Measurements from ENCODE around the gene ZNRF3.

Gene ZNRF3

GRCh38 chr22:29028468-29028867, 145.1 kb downstream of the ZNRF3 start:
- Histone ChIP-seq H2BK12ac (ENCODE audit: low read length) (no peak overlapping the region), H3K4me3 (ENCODE audit: low read depth, low read length) (no peak overlapping the region), H3K4ac (ENCODE audit: low read depth, low read length) (no peak overlapping the region), H3K14ac (ENCODE audit: low read length) (no peak overlapping the region), H3K9ac (ENCODE audit: low read length) (no peak overlapping the region), H2BK120ac (ENCODE audit: insufficient read depth, low read length, poor library complexity) (no peak overlapping the region), H4K91ac (ENCODE audit: low read depth, low read length) (peak overlapping the region; percentile 3), H3K18ac (ENCODE audit: low read length) (no peak overlapping the region), H3K23ac (ENCODE audit: low read length) (no peak overlapping the region), H3K79me2 (ENCODE audit: control insufficient read depth, insufficient read depth, low read length, poor library complexity) (peaks cover 4% of the 10 kb centered on the region), H3K79me1 (ENCODE audit: low read length) (peaks cover 26% of the 10 kb centered on the region), H4K12ac (ENCODE audit: low read depth, low read length) (no peak overlapping the region), H2AK5ac (ENCODE audit: low read length) (peak overlapping the region; percentile 28), H3K27ac (ENCODE audit: low read depth, low read length) (no peak overlapping the region), H2AFZ (ENCODE audit: insufficient read depth, low read length, poor library complexity) (no peak overlapping the region), H2BK5ac (ENCODE audit: low read depth, low read length, poor library complexity) (no peak overlapping the region), H3K4me2 (ENCODE audit: low read length) (no peak overlapping the region), H3K27me3 (ENCODE audit: insufficient read depth, low read length) (no peaks in the 10 kb centered on the region), H4K8ac (ENCODE audit: low read depth, low read length) (no peak overlapping the region), H3K4me1 (ENCODE audit: control insufficient read depth in 1 of 2, insufficient read depth in 2 of 2, low read length in 2 of 2) (peaks cover 20 to 28% of the 10 kb centered on the region in 2 experiments), H3K9me3 (ENCODE audit: insufficient read depth, low read depth, low read length) (no peaks in the 10 kb centered on the region), H3K36me3 (ENCODE audit: control insufficient read depth in 1 of 2, insufficient read depth in 2 of 2, low read length in 2 of 2) (peaks cover 0 to 3% of the 10 kb centered on the region in 2 experiments)
- WGBS (ENCODE audit: extremely low coverage, insufficient coverage, insufficient read length) = no CpG with 5 or more reads among the region's 4 CpGs
- no peak for DNase-seq

GRCh38 chr22:29029202-29030000, 146.0 kb downstream of the ZNRF3 start:
- no peak overlapping the region for H3K4ac ChIP-seq (ENCODE audit: low read depth, low read length)
- no peak overlapping the region for H3K9ac ChIP-seq (ENCODE audit: low read length)
- peaks cover 6% of the 10 kb centered on the region for H3K79me2 ChIP-seq (ENCODE audit: control insufficient read depth, insufficient read depth, low read length, poor library complexity)
- no peak overlapping the region for H4K12ac ChIP-seq (ENCODE audit: low read depth, low read length)
- H3K27me3 ChIP-seq (ENCODE audit: insufficient read depth, low read length) = no peaks in the 10 kb centered on the region
- H2BK12ac ChIP-seq (ENCODE audit: low read length) = peak overlapping the region; percentile 68
- peak overlapping the region; percentile 44 for H4K91ac ChIP-seq (ENCODE audit: low read depth, low read length)
- peak overlapping the region; percentile 99 for H3K27ac ChIP-seq (ENCODE audit: low read depth, low read length)
- no peak overlapping the region for H4K8ac ChIP-seq (ENCODE audit: low read depth, low read length)
- H2BK120ac ChIP-seq (ENCODE audit: insufficient read depth, low read length, poor library complexity) = peak overlapping the region; percentile 58
- H3K36me3 ChIP-seq (ENCODE audit: control insufficient read depth in 1 of 2, insufficient read depth in 2 of 2, low read length in 2 of 2) = peaks cover 0 to 3% of the 10 kb centered on the region in 2 experiments
- H3K79me1 ChIP-seq (ENCODE audit: low read length) = peaks cover 29% of the 10 kb centered on the region
- no peak overlapping the region for H3K4me3 ChIP-seq (ENCODE audit: low read depth, low read length)
- WGBS (ENCODE audit: extremely low coverage, insufficient coverage, insufficient read length) = no CpG with 5 or more reads among the region's 9 CpGs
- H3K14ac ChIP-seq (ENCODE audit: low read length) = no peak overlapping the region
- H2AFZ ChIP-seq (ENCODE audit: insufficient read depth, low read length, poor library complexity) = no peak overlapping the region
- no peak overlapping the region for H2AK5ac ChIP-seq (ENCODE audit: low read length)
- H3K9me3 ChIP-seq (ENCODE audit: insufficient read depth, low read depth, low read length) = no peaks in the 10 kb centered on the region
- no peak overlapping the region for H3K23ac ChIP-seq (ENCODE audit: low read length)
- peak overlapping the region; percentile 75 for H3K4me2 ChIP-seq (ENCODE audit: low read length)
- H2BK5ac ChIP-seq (ENCODE audit: low read depth, low read length, poor library complexity) = no peak overlapping the region
- no peak for DNase-seq
- H3K4me1 ChIP-seq (ENCODE audit: control insufficient read depth in 1 of 2, insufficient read depth in 2 of 2, low read length in 2 of 2) = peaks cover 20 to 30% of the 10 kb centered on the region in 2 experiments
- H3K18ac ChIP-seq (ENCODE audit: low read length) = no peak overlapping the region

GRCh38 chr22:29030016-29030617, 146.7 kb downstream of the ZNRF3 start:
- H2BK120ac ChIP-seq (ENCODE audit: insufficient read depth, low read length, poor library complexity) = no peak overlapping the region
- H3K4me3 ChIP-seq (ENCODE audit: low read depth, low read length) = peak overlapping the region; percentile 46
- peaks cover 20 to 31% of the 10 kb centered on the region in 2 experiments for H3K4me1 ChIP-seq (ENCODE audit: control insufficient read depth in 1 of 2, insufficient read depth in 2 of 2, low read length in 2 of 2)
- H3K14ac ChIP-seq (ENCODE audit: low read length) = no peak overlapping the region
- H2AFZ ChIP-seq (ENCODE audit: insufficient read depth, low read length, poor library complexity) = no peak overlapping the region
- H4K91ac ChIP-seq (ENCODE audit: low read depth, low read length) = peak overlapping the region; percentile 77
- H3K9ac ChIP-seq (ENCODE audit: low read length) = peak overlapping the region; percentile 61
- H4K8ac ChIP-seq (ENCODE audit: low read depth, low read length) = no peak overlapping the region
- DNase-seq = peak in 1 of 2 donors; percentile 7
- no peak overlapping the region for H3K18ac ChIP-seq (ENCODE audit: low read length)
- peaks cover 0 to 3% of the 10 kb centered on the region in 2 experiments for H3K36me3 ChIP-seq (ENCODE audit: control insufficient read depth in 1 of 2, insufficient read depth in 2 of 2, low read length in 2 of 2)
- peaks cover 6% of the 10 kb centered on the region for H3K79me2 ChIP-seq (ENCODE audit: control insufficient read depth, insufficient read depth, low read length, poor library complexity)
- peak overlapping the region; percentile 75 for H3K4me2 ChIP-seq (ENCODE audit: low read length)
- no peaks in the 10 kb centered on the region for H3K27me3 ChIP-seq (ENCODE audit: insufficient read depth, low read length)
- H3K79me1 ChIP-seq (ENCODE audit: low read length) = peaks cover 29% of the 10 kb centered on the region
- H2BK12ac ChIP-seq (ENCODE audit: low read length) = no peak overlapping the region
- no CpG with 5 or more reads among the region's 20 CpGs for WGBS (ENCODE audit: extremely low coverage, insufficient coverage, insufficient read length)
- peak overlapping the region; percentile 23 for H2BK5ac ChIP-seq (ENCODE audit: low read depth, low read length, poor library complexity)
- H4K12ac ChIP-seq (ENCODE audit: low read depth, low read length) = no peak overlapping the region
- H3K9me3 ChIP-seq (ENCODE audit: insufficient read depth, low read depth, low read length) = no peaks in the 10 kb centered on the region
- no peak overlapping the region for H3K23ac ChIP-seq (ENCODE audit: low read length)
- H3K27ac ChIP-seq (ENCODE audit: low read depth, low read length) = peak overlapping the region; percentile 99
- no peak overlapping the region for H3K4ac ChIP-seq (ENCODE audit: low read depth, low read length)
- H2AK5ac ChIP-seq (ENCODE audit: low read length) = no peak overlapping the region

GRCh38 chr22:29030618-29031226, 147.3 kb downstream of the ZNRF3 start:
- Histone ChIP-seq H4K8ac (ENCODE audit: low read depth, low read length) (peak overlapping the region; percentile 28), H3K9ac (ENCODE audit: low read length) (peak overlapping the region; percentile 61), H4K91ac (ENCODE audit: low read depth, low read length) (peak overlapping the region; percentile 95), H3K4me1 (ENCODE audit: control insufficient read depth in 1 of 2, insufficient read depth in 2 of 2, low read length in 2 of 2) (peaks cover 20 to 31% of the 10 kb centered on the region in 2 experiments), H2AK5ac (ENCODE audit: low read length) (no peak overlapping the region), H3K9me3 (ENCODE audit: insufficient read depth, low read depth, low read length) (no peaks in the 10 kb centered on the region), H3K4me2 (ENCODE audit: low read length) (peak overlapping the region; percentile 75), H3K79me1 (ENCODE audit: low read length) (peaks cover 29% of the 10 kb centered on the region), H3K27me3 (ENCODE audit: insufficient read depth, low read length) (no peaks in the 10 kb centered on the region), H3K79me2 (ENCODE audit: control insufficient read depth, insufficient read depth, low read length, poor library complexity) (peaks cover 6% of the 10 kb centered on the region), H3K4ac (ENCODE audit: low read depth, low read length) (no peak overlapping the region), H3K14ac (ENCODE audit: low read length) (peak overlapping the region; percentile 49), H2BK12ac (ENCODE audit: low read length) (no peak overlapping the region), H3K4me3 (ENCODE audit: low read depth, low read length) (peak overlapping the region; percentile 46), H4K12ac (ENCODE audit: low read depth, low read length) (no peak overlapping the region), H3K18ac (ENCODE audit: low read length) (no peak overlapping the region), H2BK120ac (ENCODE audit: insufficient read depth, low read length, poor library complexity) (peak overlapping the region; percentile 62), H2BK5ac (ENCODE audit: low read depth, low read length, poor library complexity) (peak overlapping the region; percentile 76), H3K36me3 (ENCODE audit: control insufficient read depth in 1 of 2, insufficient read depth in 2 of 2, low read length in 2 of 2) (peaks cover 0 to 3% of the 10 kb centered on the region in 2 experiments), H3K23ac (ENCODE audit: low read length) (no peak overlapping the region), H3K27ac (ENCODE audit: low read depth, low read length) (peak overlapping the region; percentile 99), H2AFZ (ENCODE audit: insufficient read depth, low read length, poor library complexity) (no peak overlapping the region)
- WGBS (ENCODE audit: extremely low coverage, insufficient coverage, insufficient read length) = no CpG with 5 or more reads among the region's 32 CpGs
- peak in 1 of 2 donors; percentile 28 for DNase-seq
